Activated T-helper 17 cell treated with anti-CD3 and anti-CD28 coated beads, Interleukin-2, amount 50 U/mL, for 72 hours (primary cell): Measurements from ENCODE around the gene C2orf74. TPM values are rescaled to one million over a fixed set of nuclear protein-coding genes. Genes with fewer than 3 reads are reported as not detected.
"Not testable (repeated sequence)": the region's sequence is repeated elsewhere in the genome, so short reads cannot be mapped to it uniquely, and the experiment has no call there.

ENCODE experiments used
- ATAC-seq: fragments of 150-1000 bp; cut with Tn5 transposase; replicated peaks from 2 replicates; pipeline ENCODE4 v1.10.0; 2021; ENCODE audit warnings: mild to moderate bottlenecking, moderate library complexity
- H3K27ac Mint-ChIP-seq: one replicate; pipeline ENCODE4 v1.8.0; 2022; ENCODE audit warnings: mixed read lengths
- H3K27me3 Mint-ChIP-seq: one replicate; pipeline ENCODE4 v1.8.0; 2022; ENCODE audit warnings: mixed read lengths
- H3K36me3 Mint-ChIP-seq: one replicate; pipeline ENCODE4 v1.8.0; 2022; ENCODE audit warnings: low read depth, mild to moderate bottlenecking, mixed read lengths
- H3K4me1 Mint-ChIP-seq: one replicate; pipeline ENCODE4 v1.8.0; 2022; ENCODE audit warnings: mixed read lengths
- H3K4me3 Mint-ChIP-seq: one replicate; pipeline ENCODE4 v1.8.0; 2022; ENCODE audit warnings: mild to moderate bottlenecking, mixed read lengths
- H3K9me3 Mint-ChIP-seq: one replicate; pipeline ENCODE4 v1.8.0; 2022; ENCODE audit warnings: mixed read lengths
- total RNA-seq, 2 donors: library from RNA; stranded (reverse); gene quantifications; one replicate each; pipeline ENCODE4 v1.2.3, GENCODE V29; 2022

The C2orf74 gene
- total RNA-seq, 2 donors from 2014 or later = 10.5 to 11.8 TPM

DNA sequence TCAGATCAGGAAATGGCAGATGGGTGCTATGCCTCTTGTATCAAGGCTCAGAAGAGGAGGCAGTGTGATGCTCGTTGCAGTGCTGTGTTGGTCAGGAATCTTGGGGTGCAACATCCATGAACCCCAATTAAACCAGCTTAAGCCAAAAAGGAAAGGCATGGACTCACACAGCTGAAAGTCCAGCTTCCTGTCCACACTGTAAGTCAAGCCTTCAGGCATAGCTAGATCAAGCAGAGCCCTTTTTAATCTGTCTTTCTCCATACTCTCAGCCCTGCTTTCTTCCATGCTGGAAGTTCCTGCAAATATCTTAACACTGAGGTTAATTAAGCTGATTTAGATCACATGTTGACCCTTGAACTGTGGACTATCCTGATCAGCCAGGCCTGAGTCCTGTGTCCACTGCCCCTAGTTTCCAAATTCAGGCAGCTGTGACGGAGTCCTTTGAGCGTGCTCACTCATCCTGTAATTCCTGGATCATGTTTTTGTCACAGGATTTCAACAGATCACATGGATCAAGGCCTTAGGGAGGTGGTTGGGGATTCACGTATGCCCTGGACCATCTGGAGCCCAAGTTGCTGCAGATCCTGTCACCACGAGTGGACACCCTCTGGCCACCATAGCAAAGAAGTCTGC is 4.5 kb upstream of the C2orf74 start:
- Mint-ChIP-seq H3K9me3 (peaks cover 6% of the 10 kb centered on the region), H3K27me3 (no peaks in the 10 kb centered on the region), H3K36me3 (peaks cover 23% of the 10 kb centered on the region), H3K4me3 (no peak overlapping the region), H3K27ac (no peak overlapping the region), H3K4me1 (no peaks in the 10 kb centered on the region)
- no peak for ATAC-seq

DNA sequence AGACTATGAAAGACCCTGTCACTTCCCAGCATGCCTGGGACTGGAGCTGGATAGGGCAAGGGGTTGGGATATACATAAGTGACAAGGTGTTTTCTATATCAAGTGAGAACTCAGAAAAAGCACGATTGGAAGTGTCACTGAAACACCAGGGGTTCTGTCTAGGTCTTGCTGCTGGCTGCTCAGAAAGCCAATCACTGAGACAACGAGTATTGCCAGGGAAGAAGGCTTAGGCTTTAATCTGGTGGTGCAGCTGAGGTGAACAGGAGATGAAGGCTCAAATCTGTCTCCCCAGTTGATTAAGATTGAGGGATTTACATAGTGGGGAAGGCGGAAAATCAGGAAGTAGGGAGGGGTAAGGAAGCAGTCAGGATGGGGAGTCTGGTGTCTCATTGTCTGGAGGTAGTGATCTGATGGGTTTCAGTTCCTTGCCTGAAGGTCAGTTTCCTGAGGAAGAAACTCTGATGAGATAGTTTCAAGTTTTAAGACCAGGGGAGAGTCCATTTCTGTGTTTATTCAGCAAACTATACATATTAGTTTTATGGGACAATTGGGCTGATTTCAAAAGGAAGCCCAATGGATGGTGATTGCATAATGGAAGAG is 3.5 kb upstream of the C2orf74 start:
- Mint-ChIP-seq H3K36me3 (peaks cover 31% of the 10 kb centered on the region), H3K4me3 (no peak overlapping the region), H3K27ac (no peak overlapping the region), H3K27me3 (no peaks in the 10 kb centered on the region), H3K4me1 (no peaks in the 10 kb centered on the region), H3K9me3 (peaks cover 6% of the 10 kb centered on the region)
- ATAC-seq = no peak

GRCh38 chr2:61162721-61163120 is 733 bp downstream of the C2orf74 start:
- H3K27me3 Mint-ChIP-seq = no peaks in the 10 kb centered on the region
- peaks cover 6% of the 10 kb centered on the region for H3K9me3 Mint-ChIP-seq
- H3K27ac Mint-ChIP-seq = no peak overlapping the region
- no peaks in the 10 kb centered on the region for H3K4me1 Mint-ChIP-seq
- no peak for ATAC-seq
- no peak overlapping the region for H3K4me3 Mint-ChIP-seq
- peaks cover 53% of the 10 kb centered on the region for H3K36me3 Mint-ChIP-seq

DNA sequence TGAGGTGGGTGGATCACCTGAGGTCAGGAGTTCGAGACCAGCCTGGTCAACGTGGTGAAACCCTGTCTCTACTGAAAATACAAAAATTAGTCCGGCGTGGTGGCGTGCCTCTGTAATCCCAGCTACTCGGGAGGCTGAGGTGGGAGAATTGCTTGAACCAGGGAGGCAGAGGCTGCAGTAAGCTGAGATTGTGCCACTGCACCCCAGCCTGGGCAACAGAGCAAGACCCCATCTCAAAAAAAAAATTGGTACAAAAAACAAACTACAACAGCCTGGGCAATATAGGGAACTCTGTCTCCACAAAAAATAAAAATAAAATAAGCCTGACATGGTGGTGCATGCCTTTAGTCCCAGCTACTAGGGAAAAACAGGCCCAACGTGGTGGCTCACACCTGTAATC is 3.1 kb downstream of the C2orf74 start:
- ATAC-seq, H3K27ac Mint-ChIP-seq, H3K9me3 Mint-ChIP-seq, H3K4me3 Mint-ChIP-seq, H3K27me3 Mint-ChIP-seq, H3K4me1 Mint-ChIP-seq: not testable (repeated sequence)
- H3K36me3 Mint-ChIP-seq = peaks cover 41% of the 10 kb centered on the region

DNA sequence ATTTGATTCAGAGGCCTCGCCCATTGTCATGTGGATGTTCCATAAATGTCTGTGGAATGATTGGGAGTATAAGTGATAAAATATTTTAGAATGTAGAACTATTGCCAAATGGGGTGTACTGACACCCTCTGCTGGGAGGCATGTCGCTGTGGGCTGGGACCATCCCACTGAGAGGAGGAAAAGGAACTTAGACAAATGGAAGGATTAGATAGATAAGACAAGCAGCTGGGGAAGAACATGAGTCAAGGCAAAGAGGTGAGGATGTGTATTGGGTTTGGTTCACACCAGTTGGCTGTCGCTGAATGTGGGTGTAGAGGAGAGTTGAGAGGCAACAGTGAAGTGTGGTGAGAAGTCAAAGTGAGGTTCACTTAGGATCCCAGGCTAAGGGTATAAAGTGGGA is 4.0 kb downstream of the C2orf74 start:
- H3K36me3 Mint-ChIP-seq = peaks cover 38% of the 10 kb centered on the region
- H3K27me3 Mint-ChIP-seq = no peaks in the 10 kb centered on the region
- H3K9me3 Mint-ChIP-seq = no peaks in the 10 kb centered on the region
- no peak overlapping the region for H3K27ac Mint-ChIP-seq
- no peak for ATAC-seq
- no peaks in the 10 kb centered on the region for H3K4me1 Mint-ChIP-seq
- H3K4me3 Mint-ChIP-seq = no peak overlapping the region

GRCh38 chr2:61167579-61167978 is 5.6 kb downstream of the C2orf74 start:
- Mint-ChIP-seq H3K27ac (no peak overlapping the region), H3K27me3 (no peaks in the 10 kb centered on the region), H3K9me3 (no peaks in the 10 kb centered on the region), H3K36me3 (peaks cover 31% of the 10 kb centered on the region), H3K4me1 (no peaks in the 10 kb centered on the region), H3K4me3 (no peak overlapping the region)
- ATAC-seq = no peak

DNA sequence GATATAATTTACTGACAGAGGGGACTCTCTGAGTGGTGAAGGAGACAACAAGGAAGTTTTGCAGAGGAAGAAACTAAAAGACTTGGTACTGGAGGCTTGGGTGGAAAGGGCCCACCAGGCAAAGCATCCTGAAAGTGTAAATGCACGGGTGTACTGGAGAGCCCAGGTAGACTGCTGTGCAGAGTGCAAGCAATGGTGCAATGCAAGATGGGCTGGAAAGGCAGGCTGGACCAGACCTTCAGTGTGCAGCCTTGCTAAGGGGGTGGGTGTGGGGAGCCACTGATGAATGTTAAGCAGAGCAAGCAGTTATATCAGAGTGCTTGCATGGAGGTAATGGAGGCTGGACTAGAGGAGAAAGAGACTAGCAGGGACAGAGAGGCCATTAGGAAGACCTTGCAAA is 10.7 kb downstream of the C2orf74 start:
- no peaks in the 10 kb centered on the region for H3K36me3 Mint-ChIP-seq
- no peak overlapping the region for H3K27ac Mint-ChIP-seq
- H3K27me3 Mint-ChIP-seq = no peaks in the 10 kb centered on the region
- no peak overlapping the region for H3K4me3 Mint-ChIP-seq
- no peaks in the 10 kb centered on the region for H3K9me3 Mint-ChIP-seq
- peaks cover 8% of the 10 kb centered on the region for H3K4me1 Mint-ChIP-seq
- ATAC-seq = no peak

DNA sequence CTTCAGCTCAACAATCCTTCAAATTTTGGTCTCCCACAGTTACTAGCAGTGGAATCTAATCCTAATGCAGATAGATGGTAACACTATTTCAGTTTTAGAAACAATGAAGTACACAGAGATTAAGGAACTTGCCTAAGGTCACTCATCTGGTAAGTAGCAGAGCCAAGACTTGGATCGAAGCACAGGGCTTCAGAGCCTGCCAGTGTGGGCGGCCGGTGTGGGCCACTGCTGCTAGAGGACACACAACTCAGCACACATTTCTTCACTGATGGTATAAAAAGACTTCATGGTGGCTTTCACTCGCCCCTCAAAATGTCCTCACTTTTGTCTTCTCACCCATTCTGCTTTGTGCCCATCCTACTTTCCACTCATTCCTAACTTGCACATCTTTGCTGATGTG is 11.1 kb downstream of the C2orf74 start:
- no peaks in the 10 kb centered on the region for H3K9me3 Mint-ChIP-seq
- peaks cover 8% of the 10 kb centered on the region for H3K4me1 Mint-ChIP-seq
- H3K27ac Mint-ChIP-seq = no peak overlapping the region
- ATAC-seq = no peak
- peaks cover under 1% of the 10 kb centered on the region for H3K36me3 Mint-ChIP-seq
- no peak overlapping the region for H3K4me3 Mint-ChIP-seq
- H3K27me3 Mint-ChIP-seq = no peaks in the 10 kb centered on the region

- peaks cover 20% of the 10 kb centered on the region for H3K36me3 Mint-ChIP-seq
- no peaks in the 10 kb centered on the region for H3K27me3 Mint-ChIP-seq
- H3K4me1 Mint-ChIP-seq = peaks cover 26% of the 10 kb centered on the region
- no peak for ATAC-seq
- no peak overlapping the region for H3K27ac Mint-ChIP-seq
- H3K4me3 Mint-ChIP-seq = peak overlapping the region; percentile 88
- no peaks in the 10 kb centered on the region for H3K9me3 Mint-ChIP-seq
These were observed 13.0 kb downstream of the C2orf74 start for GRCh38 chr2:61175036-61175435.

- Mint-ChIP-seq H3K4me3 (peak overlapping the region; percentile 88), H3K4me1 (peaks cover 37% of the 10 kb centered on the region), H3K27me3 (no peaks in the 10 kb centered on the region), H3K9me3 (no peaks in the 10 kb centered on the region), H3K27ac (peak overlapping the region; percentile 94), H3K36me3 (peaks cover 40% of the 10 kb centered on the region)
- peak; percentile 86 for ATAC-seq
These were observed 15.1 kb downstream of the C2orf74 start for GRCh38 chr2:61176755-61177726.

- H3K27ac Mint-ChIP-seq = peak overlapping the region; percentile 94
- H3K4me3 Mint-ChIP-seq = peak overlapping the region; percentile 88
- H3K4me1 Mint-ChIP-seq = peaks cover 43% of the 10 kb centered on the region
- H3K36me3 Mint-ChIP-seq = peaks cover 49% of the 10 kb centered on the region
- H3K9me3 Mint-ChIP-seq = no peaks in the 10 kb centered on the region
- H3K27me3 Mint-ChIP-seq = no peaks in the 10 kb centered on the region
- peak; percentile 38 for ATAC-seq
These were observed 15.9 kb downstream of the C2orf74 start for GRCh38 chr2:61177727-61178549.

- H3K9me3 Mint-ChIP-seq = no peaks in the 10 kb centered on the region
- peak overlapping the region; percentile 88 for H3K4me3 Mint-ChIP-seq
- H3K27ac Mint-ChIP-seq = peak overlapping the region; percentile 94
- no peak for ATAC-seq
- peaks cover 59% of the 10 kb centered on the region for H3K36me3 Mint-ChIP-seq
- H3K4me1 Mint-ChIP-seq = peaks cover 43% of the 10 kb centered on the region
- H3K27me3 Mint-ChIP-seq = no peaks in the 10 kb centered on the region
These were observed 16.9 kb downstream of the C2orf74 start for GRCh38 chr2:61178603-61179545.
